ENCODE results near the gene POLD1. TPM values are rescaled to one million over a fixed set of nuclear protein-coding genes. Genes with fewer than 3 reads are reported as not detected.

The POLD1 gene
- total and polyA plus RNA-seq, 2 of the 13 experiments (the other 11 are each of a cell fraction or from before 2014, with no cell fraction given), result 17.4 to 54.0 TPM

DNA sequence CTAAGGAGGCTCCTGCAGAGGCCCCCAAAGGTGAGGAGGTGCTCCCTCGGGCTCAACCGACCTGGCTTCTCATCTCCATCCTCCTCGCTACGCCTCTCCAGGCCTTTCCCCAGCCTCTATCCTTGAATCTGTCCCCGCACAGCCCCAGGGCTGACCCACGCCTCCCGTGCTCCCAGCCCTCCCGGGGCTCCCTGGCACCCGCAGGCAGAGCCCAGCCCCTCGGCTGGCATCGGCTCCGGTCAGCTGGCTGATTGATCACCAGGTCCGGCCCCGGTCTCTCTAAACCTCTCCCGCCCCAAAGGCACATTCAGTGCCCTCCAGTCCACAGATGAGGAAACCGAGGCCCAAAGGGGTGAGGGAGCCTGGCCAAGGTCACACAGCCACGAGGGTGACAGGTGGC is 51.1 kb downstream of the POLD1 start:
- no peak for ATAC-seq
- H3K79me2 ChIP-seq (ENCODE audit: insufficient read depth, low read length), result no peaks in the 10 kb centered on the region
- 49% methylated on average over 15 of the region's 17 CpGs for WGBS (ENCODE audit: low lambda C conversion rate)
- H3K9me3 ChIP-seq (ENCODE audit: low read length), result no peaks in the 10 kb centered on the region
- intact Hi-C loops (cut with micrococcal nuclease; ENCODE audit: unreplicated experiment) (no loop called here), in situ Hi-C loops (cut with HindIII; ENCODE audit: extremely low pct_ligation_motif_present, low pct_unique_long_range_greater_than_20kb) (no loop called here)
- H3K4me3 ChIP-seq (replicated peaks in 1 of 3; ENCODE audit: insufficient read depth in 1 of 3, low read depth in 2 of 3, low read length in 3 of 3), result no peak overlapping the region
- no peak overlapping the region for H2AFZ ChIP-seq (ENCODE audit: low read length)
- no peaks in the 10 kb centered on the region for H3K36me3 ChIP-seq (replicated peaks in 1 of 2; ENCODE audit: control insufficient read depth in 1 of 2, insufficient read depth in 2 of 2, low read length in 2 of 2)
- ChIA-PET CTCF (ENCODE audit: low intra/inter-chr PET ratio, low total read pairs) (no interaction called here), POLR2A (no interaction called here)
- no peak overlapping the region for H3K27ac ChIP-seq (ENCODE audit: extremely low read length, insufficient read depth, low read length)
- no peak overlapping the region for H3K4me2 ChIP-seq (ENCODE audit: low read depth, low read length)
- H4K20me1 ChIP-seq (ENCODE audit: insufficient read depth, low read length), result no peaks in the 10 kb centered on the region
- no peak for TF ChIP-seq CBFB (CRISPR knock-in tag; IDR thresholded peaks at IDR 0.05)
- TF ChIP-seq DPF2 (CRISPR knock-in tag; IDR thresholded peaks at IDR 0.05; ENCODE audit: borderline replicate concordance, low read depth), result no peak
- no peak for TF ChIP-seq ZNF331 (CRISPR knock-in tag; IDR thresholded peaks at IDR 0.05)
- TF ChIP-seq CAMTA2 (CRISPR knock-in tag; IDR thresholded peaks at IDR 0.05; ENCODE audit: borderline replicate concordance), result no peak
- no peak for TF ChIP-seq RBAK (CRISPR knock-in tag; IDR thresholded peaks at IDR 0.05)
- no peak for TF ChIP-seq ZNF878 (CRISPR knock-in tag; IDR thresholded peaks at IDR 0.05)
- DNase-seq (ENCODE audit: low spot score), result no peak
- FAIRE-seq, result no peak
- no peak overlapping the region for H3K9ac ChIP-seq (ENCODE audit: insufficient read depth, low read depth, low read length)
- peaks cover 10 to 29% of the 10 kb centered on the region in 2 experiments; a peak in 4 of 5 replicates for H3K27me3 ChIP-seq (ENCODE audit: control insufficient read depth in 1 of 2, insufficient read depth in 2 of 2, low read length in 2 of 2)
- peaks cover 10% of the 10 kb centered on the region for H3K4me1 ChIP-seq (ENCODE audit: insufficient read depth, low read length)
- no TSS peak for BruUV-seq (replicated peaks)

DNA sequence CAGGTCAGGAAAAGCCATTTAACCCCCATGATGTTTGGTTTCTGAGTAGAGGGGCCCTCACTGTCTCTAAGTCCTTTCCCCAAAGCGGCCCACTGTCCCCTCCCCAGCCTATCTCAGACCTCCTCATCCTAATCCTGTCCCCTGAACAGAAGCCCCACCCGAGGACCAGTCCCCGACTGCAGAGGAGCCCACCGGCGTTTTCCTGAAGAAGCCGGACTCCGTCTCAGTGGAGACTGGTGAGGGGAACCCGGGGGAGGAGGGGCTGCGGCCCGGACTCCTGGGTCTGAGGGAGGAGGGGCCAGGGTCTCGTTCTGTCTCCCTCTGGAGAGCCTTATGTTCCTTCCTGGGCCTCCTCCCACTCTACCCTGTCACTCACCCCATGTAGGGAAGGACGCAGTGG is 51.5 kb downstream of the POLD1 start:
- Histone ChIP-seq H3K79me2 (ENCODE audit: insufficient read depth, low read length) (no peaks in the 10 kb centered on the region), H2AFZ (ENCODE audit: low read length) (no peak overlapping the region), H3K4me1 (ENCODE audit: insufficient read depth, low read length) (peaks cover 9% of the 10 kb centered on the region), H3K9me3 (ENCODE audit: low read length) (no peaks in the 10 kb centered on the region), H3K4me2 (ENCODE audit: low read depth, low read length) (no peak overlapping the region), H3K4me3 (replicated peaks in 1 of 3; ENCODE audit: insufficient read depth in 1 of 3, low read depth in 2 of 3, low read length in 3 of 3) (no peak overlapping the region), H3K9ac (ENCODE audit: insufficient read depth, low read depth, low read length) (no peak overlapping the region), H3K27me3 (ENCODE audit: control insufficient read depth in 1 of 2, insufficient read depth in 2 of 2, low read length in 2 of 2) (peaks cover 9 to 28% of the 10 kb centered on the region in 2 experiments; a peak in 4 of 5 replicates), H3K27ac (ENCODE audit: extremely low read length, insufficient read depth, low read length) (no peak overlapping the region), H4K20me1 (ENCODE audit: insufficient read depth, low read length) (no peaks in the 10 kb centered on the region), H3K36me3 (replicated peaks in 1 of 2; ENCODE audit: control insufficient read depth in 1 of 2, insufficient read depth in 2 of 2, low read length in 2 of 2) (no peaks in the 10 kb centered on the region)
- ATAC-seq, result no peak
- POLR2A ChIA-PET, result no interaction called here
- CTCF ChIA-PET (ENCODE audit: low intra/inter-chr PET ratio, low total read pairs), result no interaction called here
- in situ Hi-C loops (cut with HindIII; ENCODE audit: extremely low pct_ligation_motif_present, low pct_unique_long_range_greater_than_20kb), result no loop called here
- 35% methylated on average over 6 of the region's 12 CpGs for WGBS (ENCODE audit: low lambda C conversion rate)
- FAIRE-seq, result no peak
- intact Hi-C loops (cut with micrococcal nuclease; ENCODE audit: unreplicated experiment), result no loop called here
- no peak for DNase-seq (ENCODE audit: low spot score)
- BruUV-seq (replicated peaks), result no TSS peak
- TF ChIP-seq, protein P1, sequence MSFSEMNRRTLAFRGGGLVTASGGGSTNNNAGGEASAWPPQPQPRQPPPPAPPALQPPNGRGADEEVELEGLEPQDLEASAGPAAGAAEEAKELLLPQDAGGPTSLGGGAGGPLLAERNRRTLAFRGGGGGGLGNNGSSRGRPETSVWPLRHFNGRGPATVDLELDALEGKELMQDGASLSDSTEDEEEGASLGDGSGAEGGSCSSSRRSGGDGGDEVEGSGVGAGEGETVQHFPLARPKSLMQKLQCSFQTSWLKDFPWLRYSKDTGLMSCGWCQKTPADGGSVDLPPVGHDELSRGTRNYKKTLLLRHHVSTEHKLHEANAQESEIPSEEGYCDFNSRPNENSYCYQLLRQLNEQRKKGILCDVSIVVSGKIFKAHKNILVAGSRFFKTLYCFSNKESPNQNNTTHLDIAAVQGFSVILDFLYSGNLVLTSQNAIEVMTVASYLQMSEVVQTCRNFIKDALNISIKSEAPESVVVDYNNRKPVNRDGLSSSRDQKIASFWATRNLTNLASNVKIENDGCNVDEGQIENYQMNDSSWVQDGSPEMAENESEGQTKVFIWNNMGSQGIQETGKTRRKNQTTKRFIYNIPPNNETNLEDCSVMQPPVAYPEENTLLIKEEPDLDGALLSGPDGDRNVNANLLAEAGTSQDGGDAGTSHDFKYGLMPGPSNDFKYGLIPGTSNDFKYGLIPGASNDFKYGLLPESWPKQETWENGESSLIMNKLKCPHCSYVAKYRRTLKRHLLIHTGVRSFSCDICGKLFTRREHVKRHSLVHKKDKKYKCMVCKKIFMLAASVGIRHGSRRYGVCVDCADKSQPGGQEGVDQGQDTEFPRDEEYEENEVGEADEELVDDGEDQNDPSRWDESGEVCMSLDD (CRISPR knock-in tag; IDR thresholded peaks at IDR 0.05; ENCODE audit: borderline replicate concordance), result no peak
- TF ChIP-seq MXD4 (CRISPR knock-in tag; IDR thresholded peaks at IDR 0.05), result no peak
- TF ChIP-seq, protein P2, sequence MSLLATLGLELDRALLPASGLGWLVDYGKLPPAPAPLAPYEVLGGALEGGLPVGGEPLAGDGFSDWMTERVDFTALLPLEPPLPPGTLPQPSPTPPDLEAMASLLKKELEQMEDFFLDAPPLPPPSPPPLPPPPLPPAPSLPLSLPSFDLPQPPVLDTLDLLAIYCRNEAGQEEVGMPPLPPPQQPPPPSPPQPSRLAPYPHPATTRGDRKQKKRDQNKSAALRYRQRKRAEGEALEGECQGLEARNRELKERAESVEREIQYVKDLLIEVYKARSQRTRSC (CRISPR knock-in tag; IDR thresholded peaks at IDR 0.05; ENCODE audit: low read depth), result no peak
- no peak for TF ChIP-seq ZBTB20 (CRISPR knock-in tag; IDR thresholded peaks at IDR 0.05; ENCODE audit: borderline replicate concordance, low read depth)
- no peak for TF ChIP-seq ZFP37 (CRISPR knock-in tag; IDR thresholded peaks at IDR 0.05; ENCODE audit: borderline replicate concordance)
- TF ChIP-seq ZFX (CRISPR knock-in tag; IDR thresholded peaks at IDR 0.05; ENCODE audit: low read depth), result no peak
- no peak for TF ChIP-seq PTBP1 (IDR thresholded peaks at IDR 0.05; ENCODE audit: low read depth, low read length, poor library complexity, severe bottlenecking)
- TF ChIP-seq SNAI1 (CRISPR knock-in tag; IDR thresholded peaks at IDR 0.05; ENCODE audit: borderline replicate concordance), result no peak
- no peak for TF ChIP-seq SATB2 (CRISPR knock-in tag; IDR thresholded peaks at IDR 0.05)
- no peak for TF ChIP-seq ZKSCAN8 (CRISPR knock-in tag; IDR thresholded peaks at IDR 0.05; ENCODE audit: borderline replicate concordance)
- no peak for TF ChIP-seq RORA (CRISPR knock-in tag; IDR thresholded peaks at IDR 0.05)

Measured in HepG2 (cell line).